ENCODE results near the gene ARHGEF7. TPM values are rescaled to one million over a fixed set of nuclear protein-coding genes. Genes with fewer than 3 reads are reported as not detected.

ARHGEF7 gene
- total RNA-seq, 1 experiment from 2014 or later, result 47.3 TPM

DNA sequence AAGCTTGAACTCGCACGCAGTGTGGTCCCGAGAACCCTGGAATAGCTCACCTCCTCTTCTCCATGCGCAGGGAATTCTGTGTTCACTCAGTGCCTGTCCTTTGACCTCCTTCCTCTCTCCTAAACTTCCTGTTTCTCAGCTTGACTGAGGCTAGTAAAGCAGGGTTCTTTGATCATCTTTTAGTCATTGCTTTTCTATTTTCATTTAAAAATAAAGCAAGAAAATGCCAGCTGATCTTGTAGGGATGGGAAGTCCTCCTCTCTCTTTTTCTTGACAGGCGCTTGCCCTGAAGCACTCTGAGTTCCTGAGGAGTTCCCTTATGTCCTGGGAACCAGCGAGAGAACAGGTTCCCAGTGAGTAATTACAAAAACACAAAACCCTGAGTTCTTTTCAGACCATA is 62.8 kb downstream of the ARHGEF7 start:
- Mint-ChIP-seq H3K27ac (peak overlapping the region; percentile 61), H3K9me3 (no peaks in the 10 kb centered on the region), H3K27me3 (ENCODE audit: low read depth) (no peaks in the 10 kb centered on the region), H3K4me3 (no peak overlapping the region), H3K36me3 (peaks cover 10% of the 10 kb centered on the region), H3K4me1 (peaks cover 27% of the 10 kb centered on the region)
- CTCF ChIA-PET, result interaction anchor here (1.0 kb wide), 1 partner anchor 110 kb away, joined by 3 read pairs; no protein-coding TSS in a partner anchor
- POLR2A ChIA-PET, result no interaction called here
- DNase-seq (ENCODE audit: low spot score), result no peak
- TF ChIP-seq NFYB (CRISPR knock-in tag; conservative IDR thresholded peaks at IDR 0.05; ENCODE audit: low read depth) (no peak), ZNF423 (CRISPR knock-in tag; IDR thresholded peaks at IDR 0.05) (no peak), ZNF416 (CRISPR knock-in tag; IDR thresholded peaks at IDR 0.05) (no peak), FOXP1 (CRISPR knock-in tag; IDR thresholded peaks at IDR 0.05; ENCODE audit: borderline replicate concordance) (no peak)
- TF ChIP-seq, protein P1, sequence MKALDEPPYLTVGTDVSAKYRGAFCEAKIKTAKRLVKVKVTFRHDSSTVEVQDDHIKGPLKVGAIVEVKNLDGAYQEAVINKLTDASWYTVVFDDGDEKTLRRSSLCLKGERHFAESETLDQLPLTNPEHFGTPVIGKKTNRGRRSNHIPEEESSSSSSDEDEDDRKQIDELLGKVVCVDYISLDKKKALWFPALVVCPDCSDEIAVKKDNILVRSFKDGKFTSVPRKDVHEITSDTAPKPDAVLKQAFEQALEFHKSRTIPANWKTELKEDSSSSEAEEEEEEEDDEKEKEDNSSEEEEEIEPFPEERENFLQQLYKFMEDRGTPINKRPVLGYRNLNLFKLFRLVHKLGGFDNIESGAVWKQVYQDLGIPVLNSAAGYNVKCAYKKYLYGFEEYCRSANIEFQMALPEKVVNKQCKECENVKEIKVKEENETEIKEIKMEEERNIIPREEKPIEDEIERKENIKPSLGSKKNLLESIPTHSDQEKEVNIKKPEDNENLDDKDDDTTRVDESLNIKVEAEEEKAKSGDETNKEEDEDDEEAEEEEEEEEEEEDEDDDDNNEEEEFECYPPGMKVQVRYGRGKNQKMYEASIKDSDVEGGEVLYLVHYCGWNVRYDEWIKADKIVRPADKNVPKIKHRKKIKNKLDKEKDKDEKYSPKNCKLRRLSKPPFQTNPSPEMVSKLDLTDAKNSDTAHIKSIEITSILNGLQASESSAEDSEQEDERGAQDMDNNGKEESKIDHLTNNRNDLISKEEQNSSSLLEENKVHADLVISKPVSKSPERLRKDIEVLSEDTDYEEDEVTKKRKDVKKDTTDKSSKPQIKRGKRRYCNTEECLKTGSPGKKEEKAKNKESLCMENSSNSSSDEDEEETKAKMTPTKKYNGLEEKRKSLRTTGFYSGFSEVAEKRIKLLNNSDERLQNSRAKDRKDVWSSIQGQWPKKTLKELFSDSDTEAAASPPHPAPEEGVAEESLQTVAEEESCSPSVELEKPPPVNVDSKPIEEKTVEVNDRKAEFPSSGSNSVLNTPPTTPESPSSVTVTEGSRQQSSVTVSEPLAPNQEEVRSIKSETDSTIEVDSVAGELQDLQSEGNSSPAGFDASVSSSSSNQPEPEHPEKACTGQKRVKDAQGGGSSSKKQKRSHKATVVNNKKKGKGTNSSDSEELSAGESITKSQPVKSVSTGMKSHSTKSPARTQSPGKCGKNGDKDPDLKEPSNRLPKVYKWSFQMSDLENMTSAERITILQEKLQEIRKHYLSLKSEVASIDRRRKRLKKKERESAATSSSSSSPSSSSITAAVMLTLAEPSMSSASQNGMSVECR (CRISPR knock-in tag; IDR thresholded peaks at IDR 0.05; ENCODE audit: borderline replicate concordance), result no peak
- TF ChIP-seq, protein P2, sequence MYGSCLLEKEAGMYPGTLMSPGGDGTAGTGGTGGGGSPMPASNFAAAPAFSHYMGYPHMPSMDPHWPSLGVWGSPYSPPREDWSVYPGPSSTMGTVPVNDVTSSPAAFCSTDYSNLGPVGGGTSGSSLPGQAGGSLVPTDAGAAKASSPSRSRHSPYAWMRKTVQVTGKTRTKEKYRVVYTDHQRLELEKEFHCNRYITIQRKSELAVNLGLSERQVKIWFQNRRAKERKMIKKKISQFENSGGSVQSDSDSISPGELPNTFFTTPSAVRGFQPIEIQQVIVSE (CRISPR knock-in tag; IDR thresholded peaks at IDR 0.05; ENCODE audit: borderline replicate concordance), result no peak
- TF ChIP-seq, protein P3, sequence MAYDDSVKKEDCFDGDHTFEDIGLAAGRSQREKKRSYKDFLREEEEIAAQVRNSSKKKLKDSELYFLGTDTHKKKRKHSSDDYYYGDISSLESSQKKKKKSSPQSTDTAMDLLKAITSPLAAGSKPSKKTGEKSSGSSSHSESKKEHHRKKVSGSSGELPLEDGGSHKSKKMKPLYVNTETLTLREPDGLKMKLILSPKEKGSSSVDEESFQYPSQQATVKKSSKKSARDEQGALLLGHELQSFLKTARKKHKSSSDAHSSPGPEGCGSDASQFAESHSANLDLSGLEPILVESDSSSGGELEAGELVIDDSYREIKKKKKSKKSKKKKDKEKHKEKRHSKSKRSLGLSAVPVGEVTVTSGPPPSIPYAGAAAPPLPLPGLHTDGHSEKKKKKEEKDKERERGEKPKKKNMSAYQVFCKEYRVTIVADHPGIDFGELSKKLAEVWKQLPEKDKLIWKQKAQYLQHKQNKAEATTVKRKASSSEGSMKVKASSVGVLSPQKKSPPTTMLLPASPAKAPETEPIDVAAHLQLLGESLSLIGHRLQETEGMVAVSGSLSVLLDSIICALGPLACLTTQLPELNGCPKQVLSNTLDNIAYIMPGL (CRISPR knock-in tag; IDR thresholded peaks at IDR 0.05), result no peak
- no peak for ATAC-seq

DNA sequence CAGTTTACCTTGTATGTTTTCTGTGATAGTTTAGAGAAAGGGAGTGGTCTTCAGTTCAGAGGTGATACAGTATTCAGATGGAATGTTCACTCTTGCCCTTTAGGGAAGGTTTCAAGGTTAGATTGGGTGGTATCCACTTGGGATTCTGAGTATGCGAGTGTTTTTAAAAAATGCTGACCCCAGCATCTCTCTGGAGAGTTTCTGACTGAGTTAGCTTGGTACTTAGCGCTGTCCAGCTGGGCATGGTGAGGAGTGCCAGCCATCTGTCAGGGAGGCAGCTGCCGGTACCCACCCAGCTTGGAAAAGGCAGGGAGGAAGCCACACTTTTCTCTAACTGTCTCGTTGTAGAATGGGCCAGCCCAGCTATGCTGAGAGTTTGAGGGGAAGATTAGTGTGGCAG is 63.3 kb downstream of the ARHGEF7 start:
- Mint-ChIP-seq H3K4me1 (peaks cover 29% of the 10 kb centered on the region), H3K4me3 (no peak overlapping the region), H3K27ac (peak overlapping the region; percentile 61), H3K36me3 (peaks cover 10% of the 10 kb centered on the region), H3K27me3 (ENCODE audit: low read depth) (no peaks in the 10 kb centered on the region), H3K9me3 (no peaks in the 10 kb centered on the region)
- ATAC-seq (no peak), DNase-seq (ENCODE audit: low spot score) (no peak)
- TF ChIP-seq SMAD4 (CRISPR knock-in tag; IDR thresholded peaks at IDR 0.05), result no peak
- ChIA-PET POLR2A (no interaction called here), CTCF (interaction anchor here (1.0 kb wide), 1 partner anchor 111 kb away, joined by 3 read pairs; no protein-coding TSS in a partner anchor)

DNA sequence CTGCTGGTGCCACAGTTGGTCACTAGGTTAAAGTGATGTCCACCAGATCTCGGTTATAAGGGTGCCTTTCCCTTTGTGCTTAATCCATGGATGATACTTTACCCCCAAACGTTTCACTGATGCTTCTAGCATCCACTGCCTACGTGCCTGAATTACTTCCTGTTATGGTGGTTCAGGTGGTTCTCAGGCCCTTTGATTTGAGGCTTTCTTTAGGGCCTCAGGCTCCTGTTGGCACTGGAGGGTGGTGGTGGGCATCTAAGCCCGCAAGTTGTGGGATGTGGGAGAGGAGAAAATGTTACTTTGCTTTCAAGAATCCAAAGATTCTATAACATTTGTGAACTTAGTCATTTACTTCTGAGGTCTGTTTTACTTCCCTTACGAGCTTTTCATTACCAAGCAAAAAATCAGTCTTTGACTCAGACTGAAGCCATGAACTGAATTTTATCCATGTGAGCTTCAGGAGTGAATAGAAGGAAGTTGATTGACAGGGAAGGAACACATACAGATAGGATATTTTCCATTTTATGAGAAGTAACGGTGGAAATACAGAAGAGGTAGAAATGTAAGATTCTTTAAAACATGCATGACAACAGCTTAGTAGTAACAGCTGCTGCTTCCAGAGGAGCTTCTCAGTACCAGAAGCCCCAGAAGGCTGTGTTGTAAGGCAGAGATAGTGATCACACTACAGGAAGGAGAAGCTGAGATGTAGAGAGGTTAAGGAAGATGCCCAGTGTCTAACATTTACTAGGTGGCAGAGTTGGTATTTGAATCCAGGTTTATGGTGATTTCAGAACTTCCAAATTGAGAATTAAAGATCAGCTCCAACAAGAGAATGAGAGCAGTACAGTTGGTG is 65.0 kb downstream of the ARHGEF7 start:
- DNase-seq (ENCODE audit: low spot score) (no peak), ATAC-seq (no peak)
- peaks cover 7% of the 10 kb centered on the region for H3K36me3 Mint-ChIP-seq
- H3K27ac Mint-ChIP-seq, result no peak overlapping the region; the same call in 1 of the 2 replicates
- H3K27me3 Mint-ChIP-seq (ENCODE audit: low read depth), result no peaks in the 10 kb centered on the region
- peaks cover 40% of the 10 kb centered on the region for H3K4me1 Mint-ChIP-seq
- TF ChIP-seq FOXK1 (CRISPR knock-in tag; IDR thresholded peaks at IDR 0.05), result no peak
- TF ChIP-seq ZNF219 (CRISPR knock-in tag; IDR thresholded peaks at IDR 0.05; ENCODE audit: borderline replicate concordance), result no peak
- no peak for TF ChIP-seq SMAD4 (CRISPR knock-in tag; IDR thresholded peaks at IDR 0.05)
- H3K4me3 Mint-ChIP-seq, result no peak overlapping the region
- POLR2A ChIA-PET, result no interaction called here
- CTCF ChIA-PET, result no interaction called here
- no peaks in the 10 kb centered on the region for H3K9me3 Mint-ChIP-seq

DNA sequence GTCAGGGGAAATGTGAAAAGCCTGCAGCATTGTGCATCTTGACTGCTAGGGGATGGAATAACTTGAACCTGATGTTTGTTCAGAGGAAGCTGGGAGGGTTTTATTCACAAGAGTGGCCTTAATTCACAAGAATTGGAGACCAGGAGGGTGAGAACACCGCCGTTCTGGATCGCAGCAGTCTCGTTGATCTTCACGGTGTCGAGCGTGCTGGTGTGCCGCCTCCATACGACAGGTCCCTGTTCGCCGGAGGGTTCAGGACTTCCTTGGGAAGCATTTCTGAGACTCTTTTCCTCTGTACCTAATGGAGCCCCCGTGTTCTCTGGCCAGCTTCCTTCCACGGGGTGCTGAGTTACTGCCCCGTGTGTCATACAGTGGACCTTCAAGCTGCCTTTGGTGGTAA is 66.9 kb downstream of the ARHGEF7 start:
- no peak overlapping the region for H3K4me3 Mint-ChIP-seq
- no peaks in the 10 kb centered on the region for H3K27me3 Mint-ChIP-seq (ENCODE audit: low read depth)
- no peak for DNase-seq (ENCODE audit: low spot score)
- no peak for ATAC-seq
- no peaks in the 10 kb centered on the region for H3K9me3 Mint-ChIP-seq
- POLR2A ChIA-PET, result interaction anchor here (0.9 kb wide), 1 partner anchor 21 kb away, joined by 5 read pairs; no protein-coding TSS in a partner anchor
- CTCF ChIA-PET, result interaction anchor here (0.9 kb wide), 1 partner anchor 259 kb away, joined by 3 read pairs; no protein-coding TSS in a partner anchor
- H3K4me1 Mint-ChIP-seq, result peaks cover 52% of the 10 kb centered on the region
- peaks cover 6% of the 10 kb centered on the region; the same call in 1 of the 2 replicates for H3K36me3 Mint-ChIP-seq
- 0 out of 2 replicates have a peak overlapping the region, but pooled peaks have one; percentile 73 for H3K27ac Mint-ChIP-seq
- no peak for TF ChIP-seq OVOL2 (CRISPR knock-in tag; IDR thresholded peaks at IDR 0.05; ENCODE audit: borderline replicate concordance)
- TF ChIP-seq ZNF396 (CRISPR knock-in tag; IDR thresholded peaks at IDR 0.05; ENCODE audit: borderline replicate concordance), result no peak
- TF ChIP-seq, protein P4, sequence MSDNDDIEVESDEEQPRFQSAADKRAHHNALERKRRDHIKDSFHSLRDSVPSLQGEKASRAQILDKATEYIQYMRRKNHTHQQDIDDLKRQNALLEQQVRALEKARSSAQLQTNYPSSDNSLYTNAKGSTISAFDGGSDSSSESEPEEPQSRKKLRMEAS (CRISPR knock-in tag; IDR thresholded peaks at IDR 0.05), result no peak
- no peak for TF ChIP-seq TEAD1 (CRISPR knock-in tag; IDR thresholded peaks at IDR 0.05)
- TF ChIP-seq NR1H2 (CRISPR knock-in tag; IDR thresholded peaks at IDR 0.05), result no peak
- TF ChIP-seq SMAD4 (CRISPR knock-in tag; IDR thresholded peaks at IDR 0.05), result no peak
- TF ChIP-seq, protein P5, sequence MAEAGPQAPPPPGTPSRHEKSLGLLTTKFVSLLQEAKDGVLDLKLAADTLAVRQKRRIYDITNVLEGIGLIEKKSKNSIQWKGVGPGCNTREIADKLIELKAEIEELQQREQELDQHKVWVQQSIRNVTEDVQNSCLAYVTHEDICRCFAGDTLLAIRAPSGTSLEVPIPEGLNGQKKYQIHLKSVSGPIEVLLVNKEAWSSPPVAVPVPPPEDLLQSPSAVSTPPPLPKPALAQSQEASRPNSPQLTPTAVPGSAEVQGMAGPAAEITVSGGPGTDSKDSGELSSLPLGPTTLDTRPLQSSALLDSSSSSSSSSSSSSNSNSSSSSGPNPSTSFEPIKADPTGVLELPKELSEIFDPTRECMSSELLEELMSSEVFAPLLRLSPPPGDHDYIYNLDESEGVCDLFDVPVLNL (CRISPR knock-in tag; IDR thresholded peaks at IDR 0.05; ENCODE audit: borderline replicate concordance, low read depth), result no peak
